PC-3 (cell line): ENCODE measurements around the gene IYD.

ENCODE experiments used
- CTCF ChIP-seq: fragments of 300-600 bp; sonication (generic); conservative IDR thresholded peaks from 2 replicates; pipeline ENCODE4 v1.5.1; 2017; ENCODE audit warnings: antibody characterized with exemption, low read depth, mild to moderate bottlenecking, low read length
- EZH2 ChIP-seq: fragments of 300-600 bp; sonication (generic); IDR thresholded peaks from one replicate; pipeline ENCODE4 v1.6.1; 2017; ENCODE audit warnings: antibody characterized with exemption, mild to moderate bottlenecking, low read length; ENCODE audit not compliant: unreplicated experiment

GRCh38 chr6:150347845-150348244 lies 21.0 kb upstream of the IYD start:
- no peak for TF ChIP-seq CTCF
- TF ChIP-seq EZH2 = no peak
